Gastroesophageal sphincter (tissue), 3 donors: ENCODE measurements around the gene TNS3.

Experiments
- CTCF ChIP-seq, 4 experiments: fragments of 200-600 bp in 2 of 4; fragments of 450-650 bp in 2 of 4; sonication (generic) in 1 of 4; IDR thresholded peaks; one replicate each; pipeline ENCODE4 v1.5.1; 2017 to 2019; ENCODE audit warnings: antibody characterized with exemption in 4 of 4, mild to moderate bottlenecking in 2 of 4, moderate library complexity in 2 of 4
- EP300 ChIP-seq: sonication (generic); formaldehyde crosslinking; IDR thresholded peaks from one replicate; pipeline ENCODE4 v1.6.1; 2017; ENCODE audit warnings: antibody characterized with exemption, mild to moderate bottlenecking
- POLR2A ChIP-seq, 2 donors: fragments of 450-650 bp; IDR thresholded peaks; one replicate each; pipeline ENCODE4 v1.6.1; 2017; ENCODE audit warnings: antibody characterized with exemption in 2 of 2, mild to moderate bottlenecking in 2 of 2, moderate library complexity in 1 of 2
- POLR2AphosphoS5 ChIP-seq: sonication (generic); formaldehyde crosslinking; IDR thresholded peaks from one replicate; pipeline ENCODE4 v1.6.1; 2017; ENCODE audit warnings: antibody characterized with exemption

DNA sequence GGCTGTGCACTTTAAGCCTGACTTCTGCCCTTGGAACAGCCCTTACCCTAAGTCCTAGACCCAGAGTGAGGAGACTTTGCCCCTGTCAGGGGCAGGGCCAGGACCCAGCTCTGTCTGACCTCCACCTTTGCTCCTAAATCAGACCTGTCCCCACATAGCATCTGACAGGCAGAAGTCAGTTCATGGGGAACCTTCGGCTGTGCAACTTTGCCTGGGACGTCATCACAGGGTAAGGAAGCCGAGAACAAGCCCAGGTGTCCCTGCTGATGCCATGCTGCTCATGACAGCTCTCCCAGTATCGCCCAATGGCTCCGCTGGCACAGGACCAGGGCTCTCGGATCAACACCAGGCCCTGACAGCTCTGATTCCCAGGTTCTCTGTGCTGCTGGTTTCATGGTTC, 55.4 kb downstream of the TNS3 start:
- TF ChIP-seq CTCF (IDR thresholded peaks at IDR 0.05): no peak
- no peak for TF ChIP-seq POLR2A (IDR thresholded peaks at IDR 0.05)
- no peak for TF ChIP-seq POLR2AphosphoS5
- no peak for TF ChIP-seq EP300
